CD4-positive, alpha-beta T cell (primary cell): Measurements from ENCODE around the gene GDI1. TPM values are rescaled to one million over a fixed set of nuclear protein-coding genes. Genes with fewer than 3 reads are reported as not detected.

Experiments used
- ATAC-seq: fragments of 200-7000 bp; cut with Tn5 transposase; one replicate; pipeline ENCODE4 v1.10.0; 2022; ENCODE audit warnings: mild to moderate bottlenecking; ENCODE audit not compliant: poor library complexity
- CTCF ChIA-PET: fragments of 350-600 bp; sonication (Branson Sonifier 250); formaldehyde crosslinking; loops from one replicate; lab custom pipeline; 2021; ENCODE audit warnings: antibody characterized with exemption, inconsistent platforms; lab: Charles Lee
- POLR2A ChIA-PET: fragments of 350-600 bp; sonication (Branson Sonifier 250); formaldehyde crosslinking; loops from one replicate; lab custom pipeline; 2021; ENCODE audit warnings: antibody characterized with exemption, inconsistent platforms; lab: Charles Lee
- DNase-seq, 14 experiments: peaks; one replicate each; pipeline ENCODE4 v3.0.0-alpha.2; 2013 to 2020; ENCODE audit warnings: mixed read lengths in 2 of 14
- H3K27ac ChIP-seq, 2 donors: one replicate each; pipeline versions ENCODE4 v1.5.1 to v1.7.0; 2013; ENCODE audit warnings: low read length in 2 of 2, low read depth in 1 of 2, mild to moderate bottlenecking in 1 of 2
- H3K27me3 ChIP-seq, 2 experiments: 1 replicate in 1 of 2; 2 replicates in 1 of 2; pipeline versions ENCODE4 v1.6.1 to v1.7.0; 2013; ENCODE audit warnings: low read length in 2 of 2, control low read depth in 1 of 2, mild to moderate bottlenecking in 1 of 2, moderate library complexity in 1 of 2; ENCODE audit not compliant: insufficient read depth in 2 of 2, control insufficient read depth in 1 of 2
- H3K36me3 ChIP-seq: one replicate; pipeline ENCODE4 v1.6.1; 2013; ENCODE audit warnings: low read length, control low read depth; ENCODE audit not compliant: insufficient read depth
- H3K4me1 ChIP-seq: one replicate; pipeline ENCODE4 v1.6.1; 2013; ENCODE audit warnings: low read length, control low read depth; ENCODE audit not compliant: insufficient read depth
- H3K4me3 ChIP-seq: one replicate; pipeline ENCODE4 v1.5.1; 2013; ENCODE audit warnings: mild to moderate bottlenecking, low read length, moderate library complexity
- H3K9me3 ChIP-seq, 2 experiments: 1 replicate in 1 of 2; 2 replicates in 1 of 2; pipeline versions ENCODE4 v1.6.1 to v1.7.0; 2013; ENCODE audit warnings: low read length in 2 of 2, mild to moderate bottlenecking in 2 of 2, control low read depth in 1 of 2, moderate library complexity in 1 of 2; ENCODE audit not compliant: control insufficient read depth in 1 of 2, insufficient read depth in 1 of 2
- H3K27ac Mint-ChIP-seq: one replicate; pipeline ENCODE4 v1.8.0; 2020; ENCODE audit warnings: mixed read lengths
- H3K27me3 Mint-ChIP-seq: one replicate; pipeline ENCODE4 v1.8.0; 2021; ENCODE audit warnings: mixed read lengths
- H3K36me3 Mint-ChIP-seq: one replicate; pipeline ENCODE4 v1.8.0; 2021; ENCODE audit warnings: low read depth, mixed read lengths
- H3K4me1 Mint-ChIP-seq: one replicate; pipeline ENCODE4 v1.8.0; 2021; ENCODE audit warnings: low read depth, mixed read lengths
- H3K4me3 Mint-ChIP-seq: one replicate; pipeline ENCODE4 v1.8.0; 2020; ENCODE audit warnings: mild to moderate bottlenecking, mixed read lengths
- H3K9me3 Mint-ChIP-seq: one replicate; pipeline ENCODE4 v1.8.0; 2020; ENCODE audit warnings: mixed read lengths
- CTCF ChIP-seq: fragments of 200-600 bp; IDR thresholded peaks from one replicate; pipeline ENCODE4 v1.8.0; 2022; ENCODE audit warnings: antibody characterized with exemption, mild to moderate bottlenecking
- intact Hi-C, 2 experiments: fragments of 100-400 bp; cut with DNase I in 1 of 2; cut with micrococcal nuclease in 1 of 2; formaldehyde crosslinking; loops; one replicate each; pipeline versions ENCODE4 v1.15.1 to v1.9.0; 2023 to 2025; cut with DNase I, micrococcal nuclease
- total RNA-seq, 174 experiments: library from RNA in 2 of 174; stranded (reverse) in 2 of 174; gene quantifications; one replicate each; pipeline ENCODE4 v1.2.3 and lab custom pipeline; 2021 to 2026

GDI1 gene
- total RNA-seq, 2 experiments from 2014 or later: 144 to 145 TPM

GRCh38 chrX:154426916-154427770, 9.8 kb upstream of the GDI1 start:
- ATAC-seq (no peak), DNase-seq (no peak)
- H3K27ac Mint-ChIP-seq: no peak overlapping the region
- peaks cover 7% of the 10 kb centered on the region for H3K36me3 Mint-ChIP-seq
- no peaks in the 10 kb centered on the region for H3K27me3 ChIP-seq
- ChIA-PET POLR2A (interaction anchor here (0.8 to 2.4 kb wide), 3 partner anchors 26 to 100 kb away, joined by 3 to 7 read pairs (median 3); no protein-coding TSS in a partner anchor), CTCF (interaction anchor here (1.1 kb wide), 1 partner anchor 28 kb away, joined by 4 read pairs; no protein-coding TSS in a partner anchor)
- H3K4me3 Mint-ChIP-seq: peak overlapping the region; percentile 56
- no peaks in the 10 kb centered on the region for H3K9me3 ChIP-seq
- no peaks in the 10 kb centered on the region for H3K9me3 Mint-ChIP-seq
- peaks cover 29% of the 10 kb centered on the region for H3K4me1 ChIP-seq
- TF ChIP-seq CTCF: no peak
- intact Hi-C loops: loop anchor here in 1 of 2 experiments (2.0 kb wide), 1 partner anchor 26 kb away; no protein-coding TSS in a partner anchor
- H3K4me3 ChIP-seq: no peak overlapping the region
- H3K27me3 Mint-ChIP-seq: no peaks in the 10 kb centered on the region
- H3K36me3 ChIP-seq: peaks cover 7% of the 10 kb centered on the region
- peaks cover 30% of the 10 kb centered on the region for H3K4me1 Mint-ChIP-seq
- H3K27ac ChIP-seq: no peak overlapping the region

- ATAC-seq (peak; percentile 96), DNase-seq (peak; percentile 77 to 94 (median 84))
- intact Hi-C loops: loop anchor here in 1 of 2 experiments (1.0 kb wide), 1 partner anchor 16 kb away; no protein-coding TSS in a partner anchor
- Mint-ChIP-seq H3K4me3 (peak within 1 kb of the TSS; percentile 90), H3K27ac (peak within 1 kb of the TSS; percentile 80), H3K27me3 (no peaks in the 10 kb centered on the region), H3K36me3 (peaks cover 15% of the 10 kb centered on the region), H3K9me3 (no peaks in the 10 kb centered on the region), H3K4me1 (peaks cover 30% of the 10 kb centered on the region)
- Histone ChIP-seq H3K4me3 (peak within 1 kb of the TSS; percentile 68), H3K4me1 (peaks cover 29% of the 10 kb centered on the region), H3K27me3 (no peaks in the 10 kb centered on the region), H3K9me3 (no peaks in the 10 kb centered on the region), H3K27ac (peak within 1 kb of the TSS; percentile 58 to 70), H3K36me3 (peaks cover 19% of the 10 kb centered on the region)
- no peak for TF ChIP-seq CTCF
- CTCF ChIA-PET: interaction anchor here (0.8 to 2.1 kb wide), 3 partner anchors 29 to 99 kb away, joined by 3 to 7 read pairs (median 3); partner anchors contain the start of gene FLNA
- POLR2A ChIA-PET: interaction anchor here (0.7 to 2.4 kb wide), 11 partner anchors 13 to 500 kb away, joined by 3 to 16 read pairs (median 6); partner anchors contain the start of genes FAM50A, RPL10, SLC10A3 and TAFAZZIN
These were observed 8.5 kb upstream of the GDI1 start, which contains the start of gene ATP6AP1 for GRCh38 chrX:154428176-154429171. Gene ATP6AP1, plus strand, starts transcription at chrX:154428677. Its CDS starts 16 bp downstream, at chrX:154428693.
